Skeletal muscle tissue (tissue), 4 donors: ENCODE data around the gene ASIC2. TPM values are rescaled to one million over a fixed set of nuclear protein-coding genes. Genes with fewer than 3 reads are reported as not detected.

Experiments used
- H3K27ac ChIP-seq: one replicate; pipeline ENCODE4 v1.7.0; 2013; ENCODE audit warnings: mild to moderate bottlenecking, low read depth, low read length, inconsistent platforms
- H3K27me3 ChIP-seq, 3 donors: one replicate each; pipeline ENCODE4 v1.7.0; 2013; ENCODE audit warnings: low read length in 3 of 3; ENCODE audit not compliant: control insufficient read depth in 3 of 3, insufficient read depth in 3 of 3
- H3K36me3 ChIP-seq, 3 donors: one replicate each; pipeline ENCODE4 v1.7.0; 2013; ENCODE audit warnings: low read length in 3 of 3; ENCODE audit not compliant: control insufficient read depth in 3 of 3, insufficient read depth in 3 of 3
- H3K4me1 ChIP-seq, 3 donors: one replicate each; pipeline ENCODE4 v1.7.0; 2013; ENCODE audit warnings: low read length in 3 of 3, mild to moderate bottlenecking in 3 of 3; ENCODE audit not compliant: control insufficient read depth in 3 of 3, insufficient read depth in 3 of 3
- H3K4me3 ChIP-seq, 3 donors: one replicate each; pipeline ENCODE4 v1.7.0; 2013; ENCODE audit warnings: low read length in 3 of 3
- H3K9ac ChIP-seq, 3 donors: one replicate each; pipeline ENCODE4 v1.7.0; 2013; ENCODE audit warnings: low read length in 3 of 3, mild to moderate bottlenecking in 3 of 3, moderate library complexity in 2 of 3, low read depth in 1 of 3
- H3K9me3 ChIP-seq, 3 donors: one replicate each; pipeline ENCODE4 v1.7.0; 2013; ENCODE audit warnings: low read length in 3 of 3; ENCODE audit not compliant: control insufficient read depth in 3 of 3
- total RNA-seq: library from RNA; depleted of rRNA; stranded (reverse); fragments of >200 nt; gene quantifications from one replicate; pipeline ENCODE4 v1.2.3, GENCODE V29; 2014
- donor health status: Osteomylitis.

The ASIC2 gene
- total RNA-seq, 1 donor from 2014 or later, result not detected

- H3K4me1 ChIP-seq, result no peaks in the 10 kb centered on the region
- H3K9ac ChIP-seq, result no peak overlapping the region
- no peak overlapping the region for H3K4me3 ChIP-seq
- peaks cover 5 to 9% (median 6%) of the 10 kb centered on the region in 3 donors for H3K27me3 ChIP-seq
- H3K9me3 ChIP-seq, result no peaks in the 10 kb centered on the region
- no peak overlapping the region for H3K27ac ChIP-seq
- H3K36me3 ChIP-seq, result no peaks in the 10 kb centered on the region
These were observed 91.8 kb downstream of the ASIC2 start for GRCh38 chr17:33201283-33201682.

GRCh38 chr17:33200587-33200986, 92.5 kb downstream of the ASIC2 start:
- Histone ChIP-seq H3K4me1 (no peaks in the 10 kb centered on the region), H3K36me3 (no peaks in the 10 kb centered on the region), H3K4me3 (no peak overlapping the region), H3K27ac (no peak overlapping the region), H3K27me3 (peaks cover 3 to 9% (median 6%) of the 10 kb centered on the region in 3 donors), H3K9ac (no peak overlapping the region), H3K9me3 (no peaks in the 10 kb centered on the region)

- no peak overlapping the region for H3K9ac ChIP-seq
- H3K36me3 ChIP-seq, result no peaks in the 10 kb centered on the region
- no peaks in the 10 kb centered on the region for H3K9me3 ChIP-seq
- no peaks in the 10 kb centered on the region for H3K4me1 ChIP-seq
- no peak overlapping the region for H3K27ac ChIP-seq
- peaks cover 3 to 9% (median 6%) of the 10 kb centered on the region in 3 donors for H3K27me3 ChIP-seq
- H3K4me3 ChIP-seq, result no peak overlapping the region
These were observed 93.3 kb downstream of the ASIC2 start for GRCh38 chr17:33199571-33200510.

GRCh38 chr17:33198954-33199353, 94.1 kb downstream of the ASIC2 start:
- no peak overlapping the region for H3K27ac ChIP-seq
- no peak overlapping the region for H3K4me3 ChIP-seq
- no peaks in the 10 kb centered on the region for H3K36me3 ChIP-seq
- H3K9me3 ChIP-seq, result no peaks in the 10 kb centered on the region
- no peak overlapping the region for H3K9ac ChIP-seq
- peaks cover 2 to 9% (median 6%) of the 10 kb centered on the region in 3 donors for H3K27me3 ChIP-seq
- H3K4me1 ChIP-seq, result no peaks in the 10 kb centered on the region

GRCh38 chr17:33197342-33197741, 95.8 kb downstream of the ASIC2 start:
- Histone ChIP-seq H3K27me3 (peaks cover 0 to 9% (median 4%) of the 10 kb centered on the region in 3 donors), H3K4me1 (no peaks in the 10 kb centered on the region), H3K9me3 (no peaks in the 10 kb centered on the region), H3K27ac (no peak overlapping the region), H3K4me3 (no peak overlapping the region), H3K9ac (no peak overlapping the region), H3K36me3 (no peaks in the 10 kb centered on the region)

- Histone ChIP-seq H3K9ac (no peak overlapping the region), H3K27ac (no peak overlapping the region), H3K4me1 (no peaks in the 10 kb centered on the region), H3K36me3 (no peaks in the 10 kb centered on the region), H3K9me3 (no peaks in the 10 kb centered on the region), H3K4me3 (no peak overlapping the region), H3K27me3 (peaks cover 0 to 7% (median 4%) of the 10 kb centered on the region in 3 donors)
These were observed 96.2 kb downstream of the ASIC2 start for GRCh38 chr17:33196883-33197282.

GRCh38 chr17:33192951-33193911, 99.9 kb downstream of the ASIC2 start:
- Histone ChIP-seq H3K4me1 (no peaks in the 10 kb centered on the region), H3K36me3 (no peaks in the 10 kb centered on the region), H3K27me3 (peaks cover 0 to 7% (median 4%) of the 10 kb centered on the region in 3 donors), H3K9ac (no peak overlapping the region), H3K9me3 (no peaks in the 10 kb centered on the region), H3K27ac (no peak overlapping the region), H3K4me3 (no peak overlapping the region)

- H3K27ac ChIP-seq, result no peak overlapping the region
- H3K9me3 ChIP-seq, result no peaks in the 10 kb centered on the region
- no peaks in the 10 kb centered on the region for H3K36me3 ChIP-seq
- H3K27me3 ChIP-seq, result peaks cover 2 to 20% (median 8%) of the 10 kb centered on the region in 3 donors
- no peak overlapping the region for H3K9ac ChIP-seq
- H3K4me3 ChIP-seq, result no peak overlapping the region
- H3K4me1 ChIP-seq, result no peaks in the 10 kb centered on the region
These were observed 109.5 kb downstream of the ASIC2 start for GRCh38 chr17:33183487-33184026.

- Histone ChIP-seq H3K27me3 (peaks cover 8 to 22% (median 13%) of the 10 kb centered on the region in 3 donors), H3K27ac (no peak overlapping the region), H3K4me1 (no peaks in the 10 kb centered on the region), H3K4me3 (no peak overlapping the region), H3K36me3 (no peaks in the 10 kb centered on the region), H3K9ac (no peak overlapping the region), H3K9me3 (no peaks in the 10 kb centered on the region)
These were observed 113.9 kb downstream of the ASIC2 start for GRCh38 chr17:33179151-33179550.
